Neural progenitor cell (in vitro differentiated cells): ENCODE data around the gene PIAS3. TPM values are rescaled to one million over a fixed set of nuclear protein-coding genes. Genes with fewer than 3 reads are reported as not detected.
A peak's percentile ranks its signal among the peaks of the same experiment; 100 is the strongest.
"Not testable (repeated sequence)": the region's sequence is repeated elsewhere in the genome, so short reads cannot be mapped to it uniquely, and the experiment has no call there.

Experiments used
- DNase-seq: peaks from one replicate; pipeline ENCODE4 v3.0.0-alpha.2; 2016; ENCODE audit warnings: low spot score
- H2AFZ ChIP-seq: fragments of 200-600 bp; sonication (generic); replicated peaks from 2 replicates; pipeline ENCODE4 v1.6.1; 2016; ENCODE audit warnings: antibody characterized with exemption
- H3F3A ChIP-seq: fragments of 200-600 bp; sonication (generic); 2 replicates; pipeline ENCODE4 v1.6.1; 2016; ENCODE audit warnings: antibody characterized with exemption, low read depth
- H3K27ac ChIP-seq: fragments of 200-600 bp; sonication (generic); 2 replicates; pipeline ENCODE4 v1.5.1; 2016; ENCODE audit warnings: mild to moderate bottlenecking
- H3K27me3 ChIP-seq: fragments of 200-600 bp; sonication (generic); 2 replicates; pipeline ENCODE4 v1.6.1; 2016; ENCODE audit warnings: mild to moderate bottlenecking, moderate library complexity
- H3K36me3 ChIP-seq: fragments of 200-600 bp; sonication (generic); 2 replicates; pipeline ENCODE4 v1.5.1; 2016
- H3K4me1 ChIP-seq: fragments of 200-600 bp; sonication (generic); 2 replicates; pipeline ENCODE4 v1.6.1; 2016; ENCODE audit warnings: mixed run types
- H3K4me2 ChIP-seq: fragments of 200-600 bp; sonication (generic); 2 replicates; pipeline ENCODE4 v1.6.1; 2016
- H3K4me3 ChIP-seq: fragments of 200-600 bp; sonication (generic); 2 replicates; pipeline ENCODE4 v1.5.1; 2016
- H3K79me2 ChIP-seq: fragments of 200-600 bp; sonication (generic); 2 replicates; pipeline ENCODE4 v1.6.1; 2016; ENCODE audit warnings: low read depth
- H3K9ac ChIP-seq: fragments of 200-600 bp; sonication (generic); 2 replicates; pipeline ENCODE4 v1.6.1; 2016
- H3K9me3 ChIP-seq: fragments of 200-600 bp; sonication (generic); 2 replicates; pipeline ENCODE4 v1.5.1; 2016; ENCODE audit warnings: low read depth
- H4K20me1 ChIP-seq: fragments of 200-600 bp; sonication (generic); 2 replicates; pipeline ENCODE4 v1.6.1; 2016; ENCODE audit warnings: low read depth
- H3K27ac Mint-ChIP-seq: 3 replicates; pipeline ENCODE4 v1.8.0; 2021; ENCODE audit warnings: mixed read lengths
- H3K27me3 Mint-ChIP-seq: 2 replicates; pipeline ENCODE4 v1.8.0; 2022; ENCODE audit warnings: low read depth, mild to moderate bottlenecking, inconsistent platforms, moderate library complexity, mixed read lengths; ENCODE audit not compliant: insufficient read depth
- H3K36me3 Mint-ChIP-seq: 3 replicates; pipeline ENCODE4 v1.8.0; 2021; ENCODE audit warnings: mixed read lengths
- H3K4me1 Mint-ChIP-seq: 3 replicates; pipeline ENCODE4 v1.8.0; 2021; ENCODE audit warnings: mixed read lengths
- H3K4me3 Mint-ChIP-seq: 3 replicates; pipeline ENCODE4 v1.8.0; 2021; ENCODE audit warnings: mild to moderate bottlenecking, moderate library complexity, mixed read lengths
- H3K9me3 Mint-ChIP-seq: 3 replicates; pipeline ENCODE4 v1.8.0; 2020; ENCODE audit warnings: mixed read lengths
- CTCF ChIP-seq: fragments of 200-600 bp; sonication (generic); IDR thresholded peaks from 2 replicates; pipeline ENCODE4 v1.5.1; 2017; ENCODE audit warnings: antibody characterized with exemption, mild to moderate bottlenecking
- EZH2 ChIP-seq: fragments of 200-600 bp; sonication (generic); IDR thresholded peaks from 2 replicates; pipeline ENCODE4 v1.6.1; 2017; ENCODE audit warnings: antibody characterized with exemption, mild to moderate bottlenecking, moderate library complexity
- EZH2phosphoT487 ChIP-seq: fragments of 200-600 bp; sonication (generic); IDR thresholded peaks from 2 replicates; pipeline ENCODE4 v1.6.1; 2017; ENCODE audit warnings: antibody characterized with exemption
- total RNA-seq: library from RNA; depleted of rRNA; stranded (reverse); fragments of >200 nt; gene quantifications from 2 replicates; pipeline ENCODE4 v1.2.3, GENCODE V29; 2015; ENCODE audit warnings: low replicate concordance

PIAS3 gene
- total RNA-seq, 1 donor from 2014 or later, result 15.7 TPM

GRCh38 chr1:145845144-145845513 lies 13.8 kb downstream of the PIAS3 start:
- no peak overlapping the region for H3K9ac ChIP-seq
- H4K20me1 ChIP-seq, result no peaks in the 10 kb centered on the region
- TF ChIP-seq EZH2phosphoT487, result no peak
- TF ChIP-seq CTCF, result no peak
- TF ChIP-seq EZH2, result no peak
- no peak overlapping the region for H3K4me3 Mint-ChIP-seq
- no peak overlapping the region for H3K27ac ChIP-seq
- H3K79me2 ChIP-seq, result no peaks in the 10 kb centered on the region
- H3K4me1 ChIP-seq, result no peaks in the 10 kb centered on the region
- DNase-seq, result no peak
- H3F3A ChIP-seq, result peaks cover 33% of the 10 kb centered on the region
- H3K4me1 Mint-ChIP-seq, result peaks cover 3% of the 10 kb centered on the region
- H3K36me3 ChIP-seq, result no peaks in the 10 kb centered on the region
- H3K27me3 ChIP-seq, result peaks cover 11% of the 10 kb centered on the region
- H3K9me3 Mint-ChIP-seq, result no peaks in the 10 kb centered on the region
- peak overlapping the region; percentile 69 for H3K4me3 ChIP-seq
- peaks cover 21% of the 10 kb centered on the region for H3K36me3 Mint-ChIP-seq
- no peak overlapping the region for H2AFZ ChIP-seq
- no peak overlapping the region for H3K27ac Mint-ChIP-seq
- H3K27me3 Mint-ChIP-seq, result peaks cover 2% of the 10 kb centered on the region
- peak overlapping the region; percentile 92 for H3K4me2 ChIP-seq
- no peaks in the 10 kb centered on the region for H3K9me3 ChIP-seq

- no peak for DNase-seq
- H4K20me1 ChIP-seq, result no peaks in the 10 kb centered on the region
- H3K27ac ChIP-seq, result no peak overlapping the region
- H3K4me2 ChIP-seq, result no peak overlapping the region
- H3K9ac ChIP-seq, result no peak overlapping the region
- H3K27me3 ChIP-seq, result peaks cover 11% of the 10 kb centered on the region
- Mint-ChIP-seq H3K9me3 (no peaks in the 10 kb centered on the region), H3K4me1 (peaks cover 3% of the 10 kb centered on the region), H3K27ac (no peak overlapping the region), H3K4me3 (no peak overlapping the region), H3K36me3 (peaks cover 21% of the 10 kb centered on the region), H3K27me3 (peaks cover 2% of the 10 kb centered on the region)
- no peak for TF ChIP-seq EZH2
- no peak for TF ChIP-seq EZH2phosphoT487
- TF ChIP-seq CTCF, result no peak
- no peaks in the 10 kb centered on the region for H3K9me3 ChIP-seq
- H3K4me3 ChIP-seq, result no peak overlapping the region
- H3K36me3 ChIP-seq, result no peaks in the 10 kb centered on the region
- H2AFZ ChIP-seq, result no peak overlapping the region
- peaks cover 33% of the 10 kb centered on the region for H3F3A ChIP-seq
- H3K79me2 ChIP-seq, result no peaks in the 10 kb centered on the region
- no peaks in the 10 kb centered on the region for H3K4me1 ChIP-seq
Measured at GRCh38 chr1:145843031-145843430, 15.8 kb downstream of the PIAS3 start.

GRCh38 chr1:145837656-145838055 lies 21.2 kb downstream of the PIAS3 start:
- H3K27ac Mint-ChIP-seq, result no peak overlapping the region
- H3K36me3 Mint-ChIP-seq, result peaks cover 38% of the 10 kb centered on the region
- H3K4me1 Mint-ChIP-seq, result no peaks in the 10 kb centered on the region
- Histone ChIP-seq H3K36me3 (peaks cover 8% of the 10 kb centered on the region), H3K9ac (no peak overlapping the region), H3K4me2 (no peak overlapping the region), H3K27me3 (no peaks in the 10 kb centered on the region), H3K9me3 (no peaks in the 10 kb centered on the region), H3K4me1 (no peaks in the 10 kb centered on the region), H4K20me1 (no peaks in the 10 kb centered on the region), H3K79me2 (no peaks in the 10 kb centered on the region), H3F3A (peaks cover 5% of the 10 kb centered on the region), H2AFZ (no peak overlapping the region), H3K4me3 (no peak overlapping the region), H3K27ac (no peak overlapping the region)
- H3K27me3 Mint-ChIP-seq, result no peaks in the 10 kb centered on the region
- DNase-seq, result no peak
- TF ChIP-seq CTCF (no peak), EZH2phosphoT487 (no peak), EZH2 (no peak)
- H3K9me3 Mint-ChIP-seq, result no peaks in the 10 kb centered on the region
- no peak overlapping the region for H3K4me3 Mint-ChIP-seq

GRCh38 chr1:145830810-145831209 lies 28.1 kb downstream of the PIAS3 start:
- not testable (repeated sequence) for H3K9me3 Mint-ChIP-seq, H3K4me3 Mint-ChIP-seq, H3K9me3 ChIP-seq, H3F3A ChIP-seq, H3K27me3 ChIP-seq, H3K9ac ChIP-seq, H3K4me2 ChIP-seq, H3K4me1 ChIP-seq, H4K20me1 ChIP-seq, H3K27me3 Mint-ChIP-seq, H3K4me3 ChIP-seq, DNase-seq, H3K4me1 Mint-ChIP-seq, H3K79me2 ChIP-seq, H3K27ac ChIP-seq, H2AFZ ChIP-seq, H3K27ac Mint-ChIP-seq
- H3K36me3 ChIP-seq, result peaks cover 17% of the 10 kb centered on the region
- H3K36me3 Mint-ChIP-seq, result peaks cover 41% of the 10 kb centered on the region
